SKM-1 (cell line): ENCODE results near the gene MPC1.
"Not testable (repeated sequence)": the region's sequence is repeated elsewhere in the genome, so short reads cannot be mapped to it uniquely, and the experiment has no call there.

Experiments used
- DNase-seq: peaks from one replicate; lab custom pipeline; 2025; ENCODE audit not compliant: unreplicated experiment; lab: John Stamatoyannopoulos, UW

The MPC1 gene

DNA sequence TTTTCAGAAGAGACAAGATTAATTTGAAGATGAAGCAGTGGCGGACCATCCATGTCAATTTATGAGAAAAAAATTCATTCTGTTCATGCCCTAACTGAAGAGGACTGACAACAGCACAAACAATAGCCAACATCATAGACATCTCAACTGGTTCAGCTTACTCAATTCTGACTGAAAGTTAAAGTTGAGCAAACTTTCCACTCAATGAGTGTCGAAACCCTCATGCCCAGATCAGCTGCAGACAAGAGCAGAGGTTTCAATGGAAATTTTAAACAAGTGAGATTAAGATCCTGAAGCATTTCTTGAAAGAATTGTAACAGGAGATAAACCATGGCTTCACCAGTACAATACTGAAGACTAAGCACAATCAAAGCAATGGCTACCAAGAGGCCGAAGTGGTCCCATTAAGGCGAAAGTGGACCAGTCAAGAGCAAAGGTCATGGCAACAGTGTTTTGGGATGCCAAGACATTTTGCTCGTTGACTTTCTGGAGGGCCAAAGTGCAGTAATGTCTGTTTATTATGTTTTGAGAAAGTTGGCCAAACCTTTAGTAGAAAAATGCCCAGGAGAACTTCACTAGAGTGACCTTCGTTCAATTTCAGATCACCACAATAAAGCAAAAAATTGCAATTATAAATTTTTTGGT is 34.3 kb downstream of the MPC1 start:
- DNase-seq: peak; percentile 6

DNA sequence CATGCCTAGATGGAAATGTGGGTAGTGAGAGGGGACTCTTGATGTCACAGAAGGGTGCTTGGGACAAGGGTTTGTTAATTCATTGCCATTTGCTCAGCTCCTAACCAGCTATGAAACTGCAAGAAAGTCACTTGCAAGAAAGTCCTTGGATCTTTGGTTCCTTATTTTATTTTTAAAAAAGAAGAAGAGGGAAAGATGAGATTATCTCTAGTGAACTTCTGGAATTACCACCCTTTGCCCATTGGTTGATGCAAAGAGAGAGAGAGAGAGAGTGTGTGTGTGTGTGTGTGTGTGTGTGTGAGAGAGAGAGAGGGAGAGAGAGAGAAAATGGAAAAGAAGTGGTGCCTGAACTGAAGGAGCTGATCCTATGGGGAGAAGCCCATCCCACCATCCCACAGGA is 35.8 kb downstream of the MPC1 start:
- DNase-seq: no peak

DNA sequence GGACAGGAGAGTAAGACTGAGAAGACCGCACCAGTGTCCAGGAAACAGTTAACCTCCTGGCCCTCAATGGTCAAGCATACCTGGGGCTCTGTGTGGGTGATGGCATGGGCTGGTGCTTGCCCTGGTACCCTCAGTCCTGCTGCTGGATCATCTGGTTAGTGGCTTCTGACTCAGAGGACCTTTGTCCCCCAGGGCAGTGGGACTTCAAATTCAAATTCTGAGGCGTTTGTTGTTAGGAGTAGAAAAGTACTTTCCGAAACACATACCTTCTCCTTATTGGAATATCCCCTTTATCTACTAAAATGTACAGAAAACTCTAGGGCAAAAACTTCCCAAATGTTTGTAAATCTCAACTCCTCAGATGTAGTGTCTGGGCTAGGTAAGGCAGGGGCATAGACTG is 36.3 kb downstream of the MPC1 start:
- DNase-seq: no peak

DNA sequence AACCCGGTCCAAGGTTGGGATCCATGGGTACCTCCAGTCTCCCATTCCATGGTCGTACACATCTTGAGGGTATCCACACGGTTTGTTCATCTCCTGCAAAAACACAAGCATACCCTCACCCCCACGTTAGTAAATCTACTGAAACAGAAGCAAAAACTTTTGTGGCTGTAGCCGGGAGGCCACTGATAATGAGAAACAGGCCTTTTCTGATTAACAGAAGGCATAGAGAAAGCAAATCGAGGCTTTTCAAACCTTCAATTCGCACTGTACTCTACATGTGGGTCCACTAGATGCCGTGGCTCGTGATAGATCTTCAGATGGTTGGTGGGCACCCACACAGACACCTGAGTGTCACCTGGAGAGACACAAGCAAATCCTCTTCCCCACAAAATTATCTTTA is 37.1 kb downstream of the MPC1 start:
- not testable (repeated sequence) for DNase-seq

DNA sequence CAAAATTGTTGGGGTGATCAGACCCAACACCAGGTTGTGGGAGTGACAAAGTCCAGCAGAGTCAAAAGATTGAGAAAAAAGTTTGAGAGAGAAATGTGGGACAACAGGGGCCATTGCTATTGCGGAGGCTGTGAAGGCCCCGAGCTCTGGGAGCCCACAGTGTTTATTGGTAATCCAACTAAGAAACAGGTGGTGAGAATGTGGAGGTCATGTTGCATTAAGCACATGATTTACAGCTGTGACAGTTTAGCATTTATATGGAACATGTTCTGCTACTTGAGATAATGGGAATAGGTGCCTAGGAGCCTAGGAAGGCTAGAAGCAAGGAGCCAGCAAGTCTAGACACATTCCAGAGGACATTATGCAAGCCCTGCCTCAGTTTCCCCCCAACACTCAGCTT is 37.8 kb downstream of the MPC1 start:
- not testable (repeated sequence) for DNase-seq

DNA sequence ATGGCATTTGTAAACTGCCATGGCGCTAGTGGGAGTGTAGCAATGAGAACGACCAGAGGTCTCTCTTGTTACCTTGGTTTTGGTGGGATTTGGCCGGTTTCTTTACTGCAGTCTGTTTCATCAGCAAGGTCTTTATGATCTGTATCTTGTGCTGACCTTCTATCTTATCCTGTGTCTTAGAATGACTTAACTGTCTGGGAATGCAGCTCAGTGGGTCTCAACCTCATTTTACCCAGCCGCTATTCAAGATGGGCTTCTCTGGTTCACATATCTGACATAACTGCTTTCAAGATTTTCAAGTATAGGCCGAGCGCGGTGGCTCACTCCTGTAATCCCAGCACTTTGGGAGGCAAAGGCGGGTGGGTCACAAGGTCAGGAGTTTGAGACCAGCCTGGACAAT is 38.5 kb downstream of the MPC1 start:
- no peak for DNase-seq

DNA sequence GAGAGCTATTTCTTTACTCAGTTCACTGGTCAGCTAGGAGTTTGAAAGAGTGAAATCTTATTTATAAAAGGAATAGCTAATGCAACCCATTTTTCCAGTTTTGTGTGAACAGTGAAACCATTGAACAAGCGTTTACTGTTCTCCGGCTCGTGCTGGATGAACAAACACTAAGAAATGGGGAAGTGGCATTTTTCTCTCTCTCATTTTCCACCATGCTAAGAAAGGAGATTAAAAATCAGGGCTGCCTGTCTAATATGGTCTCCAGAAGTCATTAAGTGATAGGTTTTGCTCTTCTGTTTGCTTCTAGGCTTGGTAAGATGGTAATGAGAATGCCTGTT is 39.6 kb downstream of the MPC1 start:
- peak; percentile 54 for DNase-seq

DNA sequence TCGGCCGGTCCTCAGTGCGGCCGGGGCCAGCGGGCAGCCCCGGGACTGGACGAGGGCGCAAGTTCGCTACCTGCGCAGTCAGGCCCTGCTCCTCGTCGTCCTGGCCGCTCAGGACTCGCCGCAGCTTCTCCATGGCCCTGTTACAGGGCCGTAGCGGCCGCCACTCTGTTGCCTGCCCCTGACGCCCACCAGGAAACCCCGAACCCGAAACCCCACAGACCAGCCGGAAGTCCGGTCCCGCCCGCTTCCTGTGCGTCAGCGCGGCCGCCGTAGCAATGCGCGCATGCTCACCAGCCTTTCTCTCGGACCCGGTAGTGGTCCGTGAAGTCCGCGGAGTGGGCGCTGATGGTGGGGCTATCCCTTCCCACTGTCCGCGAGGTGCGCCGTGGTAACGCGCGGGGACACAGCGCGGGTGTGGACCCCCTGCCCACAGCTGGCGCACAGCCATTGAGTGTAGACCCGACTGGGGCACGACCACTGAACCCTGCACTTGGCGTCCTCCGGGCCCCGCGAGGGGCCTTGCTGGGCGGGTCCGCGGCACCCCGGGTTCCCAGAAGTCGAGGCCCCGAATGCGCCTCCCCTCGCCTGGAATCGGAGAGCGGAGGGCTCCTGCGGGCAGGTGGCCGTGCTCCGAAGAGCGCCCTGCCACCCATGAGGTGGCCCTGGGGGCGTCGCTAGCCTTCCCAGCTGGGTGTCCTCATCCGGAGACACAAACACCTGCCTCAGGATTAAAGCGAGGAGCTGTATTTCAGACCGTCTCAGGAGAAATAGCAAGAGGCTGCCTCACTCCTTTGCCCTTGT is 40.2 kb downstream of the MPC1 start, which contains the start of gene SFT2D1:
Gene SFT2D1 (minus strand): TSS at position 197 of the 801 bp plus-strand sequence. CDS start 64 bp downstream, at position 133.
- DNase-seq: peak; percentile 78

DNA sequence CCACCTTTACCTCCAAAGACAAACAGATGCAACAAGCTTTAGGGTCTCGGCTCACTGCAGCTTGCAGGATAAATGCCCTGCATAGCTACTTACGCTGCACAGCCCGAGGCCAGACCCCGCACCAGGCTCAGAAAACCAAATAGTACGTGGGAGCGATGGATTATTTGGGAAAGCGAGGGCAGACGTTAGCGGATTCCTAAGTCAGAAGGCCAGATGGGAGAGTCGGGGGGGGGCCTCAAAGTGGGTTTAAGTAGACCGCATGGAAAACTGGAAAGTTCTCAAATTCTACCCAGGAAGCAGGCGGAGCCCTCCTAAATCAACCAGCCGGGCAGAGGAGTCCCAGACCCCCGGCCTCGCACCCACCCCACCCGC is 40.8 kb downstream of the MPC1 start:
- no peak for DNase-seq

DNA sequence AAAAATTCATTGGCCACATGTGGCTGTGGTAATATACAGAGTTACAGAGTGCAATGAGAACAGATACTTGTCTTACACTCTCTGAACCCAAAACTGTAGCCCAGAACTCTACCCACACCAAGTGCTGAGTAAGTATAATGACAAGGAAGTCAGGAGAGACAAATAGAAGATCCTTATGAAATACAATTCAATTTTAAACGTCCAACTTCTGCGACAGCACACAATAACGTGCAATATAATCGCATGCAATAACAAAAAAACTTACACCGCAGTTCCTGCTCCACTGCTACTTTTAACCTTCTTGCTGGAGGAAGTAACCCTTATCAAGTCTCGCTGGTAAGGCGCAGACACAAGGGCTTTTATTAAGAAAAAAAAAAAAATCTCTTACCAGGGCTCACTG is 41.3 kb downstream of the MPC1 start:
- DNase-seq: no peak

DNA sequence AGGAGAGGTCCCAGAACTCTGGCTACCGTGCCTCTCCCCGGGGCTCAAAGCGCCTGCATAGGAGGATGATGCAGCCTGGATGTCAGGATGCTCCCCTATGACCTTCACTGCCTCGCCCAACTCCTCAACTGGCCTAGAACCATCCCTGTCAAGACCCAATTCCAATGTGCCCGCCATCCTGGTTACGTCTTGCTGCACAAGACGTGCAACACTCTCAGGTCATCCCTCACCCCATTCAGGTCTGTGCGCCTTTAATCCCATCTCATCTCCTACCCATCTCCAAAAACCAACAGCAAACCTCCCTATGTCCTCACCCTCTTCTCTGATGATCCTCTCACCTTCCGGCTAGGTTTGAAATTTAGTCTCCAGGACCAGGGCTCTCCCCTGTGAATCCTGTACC is 43.9 kb downstream of the MPC1 start:
- no peak for DNase-seq

DNA sequence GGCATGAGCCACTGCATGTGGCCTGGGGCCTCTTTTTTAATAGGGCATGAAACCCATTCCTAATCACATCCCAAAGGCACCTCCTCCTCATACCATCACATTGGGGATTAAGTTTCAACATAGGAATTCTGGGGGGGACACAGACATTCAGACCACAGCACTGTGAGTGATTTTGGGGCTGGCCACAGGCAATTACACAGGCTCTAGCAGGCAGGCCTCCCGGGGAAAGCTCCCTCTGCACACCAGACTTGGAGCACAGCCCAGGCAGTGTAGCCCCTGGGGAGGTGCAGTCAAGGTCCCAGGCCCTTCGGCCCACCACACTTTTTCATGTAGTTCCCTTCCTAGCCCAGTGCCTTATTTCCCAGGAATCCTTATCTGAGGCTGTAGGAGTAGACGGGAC is 45.9 kb downstream of the MPC1 start:
- no peak for DNase-seq

DNA sequence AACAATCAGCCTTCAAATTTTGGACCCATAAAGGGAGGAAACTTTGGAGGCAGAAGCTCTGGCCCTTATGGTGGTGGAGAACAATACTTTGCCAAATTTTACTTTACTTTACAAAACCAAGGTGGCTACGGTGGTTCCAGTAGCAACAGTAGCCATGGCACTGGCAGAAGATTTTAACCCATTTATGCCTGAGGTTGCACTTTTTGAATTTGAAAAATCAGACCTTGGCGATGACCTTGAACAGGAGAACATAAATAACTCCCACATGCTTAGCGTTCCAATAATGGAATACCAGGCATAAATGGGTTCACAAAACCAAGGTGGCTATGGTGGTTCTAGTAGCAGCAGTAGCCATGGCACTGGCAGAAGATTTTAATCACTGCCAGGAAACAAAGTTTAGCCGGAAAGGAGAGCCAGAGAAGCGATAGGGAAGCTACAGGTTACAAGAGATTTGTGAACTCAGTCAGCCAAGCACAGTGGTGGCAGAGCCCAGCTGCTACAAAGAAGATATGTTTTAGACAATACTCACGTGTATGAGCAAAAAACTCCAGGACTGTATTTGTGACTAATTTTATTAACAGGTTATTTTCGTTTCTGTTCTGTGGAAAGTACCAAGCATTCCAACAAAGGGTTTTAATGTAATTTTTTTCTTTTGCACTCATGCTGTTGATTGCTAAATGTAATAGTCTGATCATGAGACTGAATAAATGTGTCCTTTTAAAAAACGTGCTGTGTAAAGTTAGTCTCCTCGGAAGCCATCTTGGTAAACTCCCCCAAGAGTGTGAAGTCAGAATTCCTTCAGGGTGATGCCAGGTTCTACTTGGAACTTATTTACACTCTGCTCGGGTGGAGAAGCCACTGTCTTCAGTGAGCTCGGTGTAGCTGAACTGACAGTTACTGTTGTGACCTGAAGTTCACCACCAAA is 47.1 kb downstream of the MPC1 start:
- no peak for DNase-seq

DNA sequence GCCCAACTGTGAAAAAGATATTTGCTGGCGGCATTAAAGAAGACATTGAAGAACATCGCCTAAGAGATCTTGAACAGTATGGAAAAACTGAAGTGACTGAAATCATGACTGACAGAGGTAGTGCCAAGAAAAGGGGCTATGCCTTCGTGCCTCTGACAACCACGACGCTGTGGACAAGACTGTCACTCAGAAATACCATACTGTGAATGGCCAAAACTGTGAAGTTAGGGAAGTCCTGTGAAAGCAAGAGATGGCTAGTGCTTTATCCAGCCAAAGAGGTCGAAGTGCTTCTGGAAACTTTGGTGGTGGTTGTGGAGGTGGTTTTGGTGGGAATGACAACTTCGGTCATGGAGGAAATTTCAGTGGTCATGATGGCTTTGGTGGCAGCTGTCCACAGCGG is 47.9 kb downstream of the MPC1 start:
- no peak for DNase-seq

DNA sequence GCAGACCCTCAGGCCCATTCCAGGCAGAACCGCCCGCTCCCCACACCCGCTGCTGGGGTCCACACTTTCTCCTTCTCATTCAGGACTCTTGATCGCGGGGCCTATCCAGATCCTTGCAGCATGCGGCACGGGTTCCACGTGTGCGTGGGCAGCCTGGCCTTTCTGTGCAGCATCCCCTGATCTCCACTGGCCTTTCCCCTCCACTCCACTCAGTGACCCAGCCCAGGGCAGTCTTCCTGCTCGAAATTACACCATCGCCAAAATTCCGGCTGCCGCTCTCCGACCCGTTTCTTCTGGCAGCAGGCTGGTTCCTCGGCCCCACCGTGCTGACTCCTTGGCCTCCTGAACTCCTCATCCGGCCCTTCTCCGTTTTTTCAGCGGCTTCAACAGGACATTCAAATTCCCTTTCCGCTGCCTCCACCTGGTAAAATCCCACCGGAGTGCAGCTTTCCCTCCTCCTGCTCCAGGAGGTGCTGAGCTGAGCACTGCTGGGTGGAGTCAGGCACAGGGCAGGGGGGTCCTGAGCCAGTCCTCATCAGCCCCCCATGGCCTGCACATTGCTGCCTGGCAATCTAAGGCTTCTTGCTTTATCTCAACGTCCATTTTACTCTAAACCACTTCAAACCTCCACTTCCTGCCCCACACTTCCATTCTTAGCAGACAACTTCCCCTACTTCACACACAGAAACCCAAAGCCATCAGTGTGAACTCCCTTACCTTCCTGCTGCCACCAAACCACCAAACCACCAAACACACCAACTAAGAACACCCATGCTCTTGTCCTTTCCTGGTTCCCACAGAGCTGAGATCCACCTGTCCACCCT is 49.4 kb downstream of the MPC1 start:
- peak; percentile 56 for DNase-seq

DNA sequence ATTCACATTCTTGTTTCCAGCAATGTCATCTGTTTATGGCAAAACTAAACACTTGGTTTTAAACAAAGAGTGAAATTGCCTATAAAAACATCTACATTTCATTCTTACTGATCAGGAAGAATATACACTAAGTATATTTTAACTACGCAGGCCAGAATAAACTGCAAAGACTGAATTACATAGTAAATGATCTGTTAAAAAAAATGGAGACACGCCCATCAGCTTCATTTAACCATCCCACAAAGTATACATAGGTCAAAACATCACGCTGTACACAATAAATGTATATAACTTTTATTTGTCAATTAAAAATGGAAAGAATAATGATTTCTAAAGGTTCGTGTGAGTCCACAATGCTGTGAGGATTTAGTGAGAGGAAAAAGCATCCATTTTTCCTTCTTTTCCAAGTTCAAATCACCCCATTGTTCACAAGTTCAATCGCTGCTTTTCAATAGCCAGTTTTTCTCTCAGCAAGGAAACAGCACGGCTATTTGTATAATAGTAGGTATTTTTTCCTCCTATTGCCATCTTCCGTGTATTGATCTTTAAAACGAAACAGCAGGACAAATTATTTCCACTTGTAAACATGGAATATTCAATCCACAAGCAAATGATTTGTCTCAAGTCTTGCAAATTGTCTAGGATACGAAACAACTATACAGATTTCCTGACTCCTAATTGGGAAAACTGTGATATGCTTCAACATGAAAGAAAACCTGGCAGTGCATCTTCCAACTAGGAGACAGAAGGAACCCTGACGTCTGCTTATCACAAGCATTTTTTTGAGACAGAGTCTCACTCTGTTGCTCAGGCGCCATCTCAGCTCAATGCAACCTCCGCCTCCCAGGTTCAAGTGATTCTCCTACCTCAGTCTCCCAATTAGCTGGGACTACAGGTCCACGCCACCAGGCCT is 51.0 kb downstream of the MPC1 start:
- no peak for DNase-seq

DNA sequence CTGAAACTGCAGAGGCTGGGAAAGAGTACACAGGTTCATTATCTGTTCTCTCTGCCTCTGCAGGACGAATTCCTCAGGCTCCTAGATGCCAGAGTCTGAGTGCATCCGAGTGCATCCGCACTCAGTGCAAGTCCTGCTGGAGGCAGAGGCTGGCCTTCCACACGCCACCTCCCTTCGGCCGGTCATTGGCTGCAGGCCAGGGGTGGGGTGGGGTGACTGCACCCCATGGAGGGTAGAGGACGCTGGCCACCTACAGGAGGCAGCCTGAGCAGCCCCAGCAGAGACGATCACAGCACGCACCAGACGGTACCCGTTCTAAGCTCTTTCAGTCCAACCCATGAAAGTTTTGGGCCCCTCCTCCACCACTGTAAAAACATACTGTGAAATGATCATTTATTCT is 52.1 kb downstream of the MPC1 start:
- no peak for DNase-seq

DNA sequence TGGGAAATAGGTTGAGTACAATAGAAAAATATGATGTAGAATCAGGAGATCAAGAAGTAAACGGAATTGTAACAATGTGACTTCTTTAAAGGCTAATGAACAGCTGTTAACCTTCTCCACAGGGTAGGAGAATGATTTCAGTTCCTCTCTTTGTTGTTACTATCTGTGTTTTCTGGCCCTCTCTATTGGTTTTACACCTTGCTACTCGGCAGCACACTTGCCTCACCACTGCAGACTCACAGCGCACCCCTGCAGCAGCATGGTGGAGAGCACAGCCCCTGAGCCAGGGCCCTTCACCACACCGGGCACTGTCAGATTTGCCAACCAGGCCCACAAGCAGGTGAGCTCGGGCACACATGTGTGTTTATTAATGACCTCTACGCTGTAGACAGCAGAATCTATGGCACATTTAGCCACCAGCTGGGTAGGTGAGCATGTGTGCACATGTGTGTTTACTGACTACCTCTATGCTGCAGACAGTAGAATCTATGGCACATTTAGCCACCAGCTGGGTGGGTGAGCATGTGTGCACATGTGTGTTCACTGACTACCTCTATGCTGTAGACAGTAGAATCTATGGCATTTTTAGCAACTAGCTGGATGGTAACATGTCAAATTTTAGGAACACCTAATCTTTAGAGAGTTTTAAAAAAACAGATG is 57.2 kb downstream of the MPC1 start:
- no peak for DNase-seq

DNA sequence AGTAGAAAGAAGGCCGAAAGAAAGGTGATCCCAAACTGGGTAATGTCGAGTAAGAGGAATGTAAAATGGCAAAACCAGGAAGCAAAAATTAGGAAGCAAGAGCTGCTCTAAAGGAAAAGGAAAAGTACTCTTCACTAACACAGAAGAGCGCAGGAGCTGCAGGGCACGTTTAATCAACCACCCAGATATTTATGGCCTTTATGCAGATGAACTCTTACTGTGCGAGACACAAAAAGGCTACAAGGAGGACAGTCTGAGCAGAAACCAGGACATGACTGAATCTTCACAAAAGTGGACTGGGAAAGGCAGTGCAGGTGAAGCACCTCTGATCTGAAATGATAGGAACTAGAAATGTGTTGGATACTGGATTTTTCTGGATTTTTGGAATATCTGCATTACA is 59.3 kb downstream of the MPC1 start:
- DNase-seq: no peak
